Germinal center (tissue), 1 donor: ENCODE results near the gene NANOGP8.
"Not testable (repeated sequence)": the region's sequence is repeated elsewhere in the genome, so short reads cannot be mapped to it uniquely, and the experiment has no call there.

ENCODE experiments used
- DNase-seq: peaks from one replicate; pipeline ENCODE4 v3.0.0; 2012; ENCODE audit warnings: mixed read lengths, low spot score

NANOGP8 gene

DNA sequence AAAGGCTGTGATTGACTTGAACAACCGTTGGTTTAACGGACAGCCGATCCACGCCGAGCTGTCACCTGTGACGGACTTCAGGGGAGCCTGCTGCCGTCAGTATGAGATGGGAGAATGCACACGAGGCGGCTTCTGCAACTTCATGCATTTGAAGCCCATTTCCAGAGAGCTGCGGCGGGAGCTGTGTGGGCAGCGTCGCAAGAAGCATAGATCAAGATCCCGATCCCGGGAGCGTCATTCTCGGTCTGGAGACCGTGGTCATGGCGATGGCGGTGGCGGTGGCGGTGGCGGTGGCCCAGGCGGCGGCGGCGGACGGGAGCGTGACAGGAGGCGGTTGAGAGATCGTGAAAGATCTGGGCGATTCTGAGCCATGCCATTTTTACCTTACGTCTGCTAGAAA lies 7.8 kb upstream of the NANOGP8 start:
- no peak for DNase-seq

DNA sequence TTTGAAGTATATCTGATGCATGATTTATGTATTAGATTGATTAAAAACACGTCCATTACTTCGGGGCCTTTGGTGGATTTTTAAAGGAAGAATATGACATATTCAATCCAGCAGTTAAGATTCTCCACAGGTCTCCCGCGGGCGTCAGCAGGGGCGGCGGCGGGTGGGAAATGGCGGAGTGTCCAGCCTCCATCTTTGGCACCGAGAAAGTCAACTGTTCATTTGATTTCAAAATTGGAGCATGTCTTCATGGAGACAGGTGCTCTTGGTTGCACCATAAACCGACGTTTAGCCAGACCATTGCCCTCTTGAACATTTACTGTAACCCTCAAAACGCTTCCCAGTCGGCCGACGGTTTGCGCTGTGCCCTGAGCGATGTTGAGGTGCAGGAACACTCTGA lies 7.2 kb upstream of the NANOGP8 start:
- DNase-seq: no peak

GRCh38 chr15:35090104-35090807 lies 5.2 kb upstream of the NANOGP8 start:
- no peak for DNase-seq

GRCh38 chr15:35089551-35089950 lies 4.5 kb upstream of the NANOGP8 start:
- no peak for DNase-seq

- no peak for DNase-seq
Measured at GRCh38 chr15:35088329-35088728, 3.2 kb upstream of the NANOGP8 start.

DNA sequence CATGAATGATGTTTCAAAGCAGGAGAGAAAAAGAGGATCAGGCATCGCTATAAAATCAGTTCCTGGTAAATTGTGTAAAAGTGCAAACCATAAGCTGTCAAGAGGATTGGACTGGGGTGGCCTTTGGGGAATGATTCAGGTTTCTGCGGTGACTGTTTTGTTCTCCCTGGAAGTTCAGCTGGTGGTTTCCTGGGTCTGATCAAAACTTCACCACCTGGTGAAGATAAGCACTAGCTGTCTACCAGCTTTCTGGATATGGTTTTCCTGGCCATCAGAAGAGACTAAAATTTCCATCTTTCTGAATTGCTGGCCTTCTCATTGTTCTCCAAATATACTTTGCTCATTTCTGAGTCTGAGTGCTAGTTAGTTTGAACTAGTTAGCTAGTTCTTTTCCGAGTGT lies 2.7 kb upstream of the NANOGP8 start:
- no peak for DNase-seq

GRCh38 chr15:35082371-35083348 lies 2.4 kb downstream of the NANOGP8 start:
- DNase-seq: not testable (repeated sequence)

DNA sequence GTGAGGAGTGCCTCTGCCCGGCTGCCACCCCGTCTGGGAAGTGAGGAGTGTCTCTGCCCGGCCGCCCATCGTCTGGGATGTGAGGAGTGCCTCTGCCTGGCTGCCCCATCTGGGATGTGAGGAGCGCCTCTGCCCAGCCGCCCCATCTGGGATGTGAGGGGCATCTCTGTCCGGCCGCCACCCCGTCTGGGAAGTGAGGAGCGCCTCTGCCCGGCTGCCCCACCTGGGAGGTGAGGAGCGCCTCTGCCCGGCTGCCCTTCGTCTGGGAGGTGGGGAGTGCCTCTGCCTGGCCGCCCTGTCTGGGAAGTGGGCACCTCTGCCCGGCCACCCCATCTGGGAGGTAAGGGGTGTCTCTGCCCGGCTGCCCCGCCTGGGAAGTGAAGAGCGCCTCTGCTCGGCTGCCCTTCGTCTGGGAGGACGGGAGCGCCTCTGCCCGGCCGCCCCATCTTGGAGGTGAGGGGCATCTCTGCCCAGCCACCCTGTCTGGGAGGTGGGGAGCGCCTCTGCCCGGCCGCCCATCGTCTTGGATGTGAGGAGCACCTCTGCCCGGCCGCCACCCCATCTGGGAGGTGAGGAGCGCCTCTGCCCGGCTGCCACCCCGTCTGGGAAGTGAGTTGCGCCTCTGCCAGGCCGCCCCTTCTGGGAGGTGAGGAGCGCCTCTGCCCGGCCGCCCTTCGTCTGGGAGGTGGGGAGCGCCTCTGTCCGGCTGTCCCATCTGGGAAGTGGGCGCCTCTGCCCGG lies 3.3 kb downstream of the NANOGP8 start:
- DNase-seq: not testable (repeated sequence)

GRCh38 chr15:35080226-35080625 lies 4.9 kb downstream of the NANOGP8 start:
- no peak for DNase-seq

DNA sequence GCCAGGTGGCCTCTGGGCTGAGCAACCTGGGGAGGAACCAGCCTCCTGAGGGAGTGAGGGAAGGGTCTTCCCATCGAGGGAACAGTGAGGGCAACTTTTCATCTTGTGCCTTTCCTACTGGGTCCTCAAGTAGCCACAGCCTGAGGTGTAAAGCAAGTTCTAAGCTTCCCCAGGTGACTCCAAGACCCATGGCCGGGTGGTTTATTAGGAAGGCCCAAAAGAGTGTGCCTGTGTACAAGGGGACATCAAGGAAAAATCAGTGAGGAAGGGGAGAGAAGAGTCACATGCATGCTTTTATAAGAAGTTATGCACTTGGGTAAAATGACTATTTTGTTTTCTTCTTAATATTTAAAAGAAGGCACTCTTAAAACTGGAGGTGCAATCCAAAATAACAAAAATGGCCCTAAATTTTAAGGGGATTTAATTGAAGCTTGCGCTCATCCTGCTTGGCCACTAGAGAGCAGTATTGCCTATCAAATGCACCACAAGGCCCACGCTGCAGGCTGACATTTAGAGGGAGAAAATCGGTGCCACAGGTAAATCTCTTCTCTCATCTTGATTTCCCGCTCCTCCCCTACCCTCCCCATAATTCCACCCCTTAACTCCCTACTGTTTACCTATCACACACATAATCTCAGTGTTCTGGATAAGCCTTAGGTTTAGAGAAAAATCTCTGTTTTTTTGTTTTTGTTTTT lies 6.7 kb downstream of the NANOGP8 start:
- DNase-seq: peak; percentile 49

DNA sequence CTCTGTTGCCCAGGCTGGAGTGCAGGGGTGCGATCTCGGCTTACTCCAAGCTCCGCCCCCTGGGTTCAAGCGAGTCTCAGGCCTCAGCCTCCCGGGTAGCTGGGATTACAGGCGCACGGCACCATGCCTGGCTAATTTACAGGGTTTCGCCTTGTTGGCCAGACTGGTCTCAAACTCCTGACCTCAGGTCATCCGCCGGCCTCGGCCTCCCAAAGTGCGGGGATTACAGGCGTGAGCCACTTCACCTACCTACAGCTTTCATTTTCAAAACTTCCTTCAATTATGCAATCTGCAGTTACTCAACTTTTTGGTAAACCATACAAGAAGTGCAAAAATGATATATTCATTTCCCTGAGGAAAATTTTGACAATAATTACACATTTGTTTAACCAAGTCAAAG lies 14.0 kb downstream of the NANOGP8 start:
- no peak for DNase-seq

GRCh38 chr15:35068846-35069475 lies 16.1 kb downstream of the NANOGP8 start:
- no peak for DNase-seq

DNA sequence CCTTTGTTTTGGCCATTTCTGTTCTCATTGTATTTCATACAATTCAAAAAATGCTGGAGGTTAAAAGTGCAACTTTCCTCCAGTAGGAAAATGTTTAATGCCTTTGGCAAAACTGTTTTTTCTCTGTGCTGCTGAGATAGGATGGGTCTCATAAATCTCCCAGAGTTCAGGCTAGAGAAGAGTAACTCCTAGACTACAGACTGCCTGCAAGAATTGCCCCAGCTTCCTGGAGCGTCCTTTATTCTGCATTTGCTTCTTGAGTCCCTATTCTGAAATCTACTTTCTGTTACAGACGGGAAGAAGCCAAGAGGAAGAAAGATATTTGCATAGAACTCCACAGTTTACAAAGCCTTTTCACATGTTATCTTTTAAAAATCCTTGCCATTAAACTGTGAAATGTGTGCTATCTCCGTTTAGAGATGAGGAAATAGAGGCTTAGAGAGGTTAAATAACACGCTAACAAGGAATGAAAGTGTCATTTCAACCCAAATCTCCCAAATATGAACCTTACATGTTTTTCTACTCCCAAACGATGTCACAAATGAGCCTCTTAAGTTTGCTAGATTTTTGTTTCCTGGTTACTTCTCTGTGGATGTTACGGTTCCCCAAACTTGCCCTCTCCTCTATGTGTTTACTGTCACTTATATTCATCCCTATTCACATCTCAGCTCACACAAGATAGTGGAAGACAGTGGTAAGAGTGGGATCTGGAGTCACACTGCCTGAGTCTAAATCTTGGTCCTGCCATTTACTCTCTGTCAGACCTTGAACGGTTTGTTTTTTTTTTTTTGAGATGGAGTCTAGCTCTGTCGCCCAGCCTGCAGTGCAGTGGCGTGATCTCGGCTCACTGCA lies 17.4 kb downstream of the NANOGP8 start:
- DNase-seq: no peak

DNA sequence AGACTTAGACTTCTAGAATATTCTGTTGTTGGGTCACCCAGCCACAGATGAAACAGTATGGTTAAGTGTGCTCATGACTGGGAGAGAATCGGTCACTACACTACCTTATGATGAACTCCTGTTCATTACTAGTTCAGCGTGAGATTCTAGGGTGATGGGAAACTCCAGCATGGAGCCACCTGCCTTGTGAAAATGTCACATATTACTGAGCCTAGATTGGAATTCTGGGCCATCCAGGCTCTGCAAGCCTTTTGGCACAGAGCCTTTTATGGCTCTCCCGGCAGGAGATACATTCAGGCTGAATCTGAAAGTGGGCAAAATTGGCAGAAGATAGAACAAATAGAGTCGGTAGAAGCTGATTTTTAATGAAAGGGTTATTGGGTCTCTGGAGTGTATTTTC lies 19.0 kb downstream of the NANOGP8 start:
- DNase-seq: no peak

DNA sequence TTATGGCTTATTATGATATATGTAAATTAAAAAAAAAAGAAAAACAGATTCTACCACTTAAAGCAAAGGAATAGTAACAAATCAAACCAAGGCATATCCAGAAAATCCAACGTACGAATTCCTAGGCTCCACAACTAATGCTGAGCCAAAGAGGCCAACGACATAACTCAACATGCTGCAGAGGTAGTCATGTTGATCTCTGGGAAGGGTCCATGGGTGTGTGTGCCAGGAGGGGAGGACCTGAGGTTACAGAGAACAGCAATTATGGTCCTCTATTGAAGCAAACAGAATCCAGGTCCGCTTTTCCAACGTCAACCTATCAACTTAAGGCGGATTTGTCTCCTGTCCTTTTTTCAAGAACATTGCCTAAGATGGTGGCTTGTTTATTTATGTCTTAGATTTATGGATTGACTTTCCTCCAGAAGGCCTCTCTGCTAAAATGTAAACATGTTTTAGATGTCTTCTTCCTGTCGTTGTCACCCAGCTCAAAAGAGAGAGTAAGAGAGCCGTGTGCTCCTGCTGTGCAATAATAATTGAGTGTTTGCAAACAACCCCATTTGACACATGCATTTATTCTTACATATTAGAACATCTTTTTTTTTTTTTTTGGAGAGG lies 20.4 kb downstream of the NANOGP8 start:
- no peak for DNase-seq

- DNase-seq: no peak
Measured at GRCh38 chr15:35062738-35063099, 22.4 kb downstream of the NANOGP8 start.

DNA sequence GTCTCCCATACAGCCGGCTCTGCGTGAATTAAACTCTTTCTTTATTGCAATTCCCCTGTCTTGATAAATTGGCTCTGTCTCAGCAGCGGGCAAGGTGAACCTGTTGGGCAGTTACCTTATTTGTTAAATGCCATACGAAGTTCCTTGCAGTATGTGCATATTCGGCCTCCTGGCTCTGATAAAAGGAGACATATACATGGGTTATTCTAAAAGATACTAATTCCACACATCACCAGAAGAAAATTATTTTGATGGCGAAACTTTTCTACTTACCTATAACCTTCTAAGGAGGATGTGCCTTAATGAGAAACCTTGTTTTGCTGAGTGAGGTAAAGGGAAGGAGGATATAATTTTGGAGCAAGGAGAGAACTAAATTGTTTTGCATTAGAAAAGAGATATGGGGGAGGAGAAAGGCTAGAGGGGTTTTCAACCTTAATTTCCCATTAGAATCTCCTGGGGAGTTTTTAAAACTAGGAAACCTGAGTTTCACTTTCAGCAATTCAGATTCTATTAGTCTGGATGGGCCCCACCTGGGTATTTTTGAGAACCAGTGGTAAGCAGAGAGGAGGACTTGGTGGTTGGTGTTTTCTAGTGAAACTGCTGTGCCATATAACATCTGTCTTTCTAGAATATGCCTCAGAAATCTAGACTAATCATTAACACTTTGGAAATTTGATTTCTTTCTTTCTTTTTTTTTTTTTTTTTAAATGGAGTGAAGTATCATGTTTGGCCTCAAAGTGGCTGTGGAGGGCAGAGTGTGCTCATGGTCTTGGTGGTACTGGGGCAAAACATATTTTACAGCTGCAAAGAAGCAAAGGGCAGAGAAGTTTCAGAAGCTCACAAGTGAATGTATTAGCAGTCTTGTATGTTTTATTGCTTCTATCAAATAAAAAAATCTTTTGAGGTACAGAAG lies 23.0 kb downstream of the NANOGP8 start:
- no peak for DNase-seq

DNA sequence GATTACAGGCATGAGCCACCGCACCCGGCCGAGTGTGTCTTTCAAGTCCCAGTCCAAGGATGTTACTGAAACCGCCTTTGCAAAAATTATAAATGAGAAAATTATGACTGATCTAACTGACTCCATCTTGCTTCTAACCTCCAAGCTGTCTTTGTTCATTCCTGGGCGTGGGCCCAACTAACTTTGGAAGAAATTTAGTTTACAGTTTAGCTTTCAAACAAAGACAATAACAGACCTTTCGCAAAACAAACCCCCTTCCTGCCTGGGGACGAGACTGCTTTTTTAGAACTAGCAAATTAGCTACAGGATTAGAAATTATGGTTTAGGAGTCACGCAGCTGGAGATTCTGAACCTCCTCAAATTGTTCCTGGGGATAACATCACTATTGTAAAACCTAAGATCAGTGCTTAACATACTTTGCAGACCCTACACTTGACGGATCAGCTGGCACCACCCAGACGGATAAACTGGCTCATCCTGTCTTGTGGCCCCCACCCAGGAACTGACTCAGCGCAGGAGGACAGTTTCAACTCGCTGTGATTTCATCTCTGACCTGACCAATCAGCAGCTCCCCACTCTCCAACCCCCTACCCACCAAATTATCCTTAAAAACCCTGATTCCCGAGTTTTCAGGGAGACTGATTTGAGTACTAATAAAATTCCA lies 23.8 kb downstream of the NANOGP8 start:
- DNase-seq: no peak
